Neuron (in vitro differentiated cells): ENCODE results near the gene SLC9A5.
A peak's percentile ranks its signal among the peaks of the same experiment; 100 is the strongest.

Source experiments
- H2AFZ ChIP-seq: one replicate; pipeline ENCODE4 v1.6.1; 2013; ENCODE audit warnings: low read depth, mild to moderate bottlenecking, inconsistent platforms, low read length, moderate library complexity
- H3K27me3 ChIP-seq: one replicate; pipeline ENCODE4 v1.6.1; 2013; ENCODE audit warnings: low read length; ENCODE audit not compliant: insufficient read depth
- H3K36me3 ChIP-seq: one replicate; pipeline ENCODE4 v1.6.1; 2013; ENCODE audit warnings: low read length; ENCODE audit not compliant: insufficient read depth
- H3K4me1 ChIP-seq: one replicate; pipeline ENCODE4 v1.6.1; 2013; ENCODE audit warnings: low read length; ENCODE audit not compliant: insufficient read depth
- H3K4me3 ChIP-seq: 2 replicates; pipeline ENCODE4 v1.5.1; 2013; ENCODE audit warnings: mild to moderate bottlenecking, low read length, moderate library complexity
- H3K9me3 ChIP-seq: one replicate; pipeline ENCODE4 v1.6.1; 2013; ENCODE audit warnings: low read length

Gene SLC9A5

DNA sequence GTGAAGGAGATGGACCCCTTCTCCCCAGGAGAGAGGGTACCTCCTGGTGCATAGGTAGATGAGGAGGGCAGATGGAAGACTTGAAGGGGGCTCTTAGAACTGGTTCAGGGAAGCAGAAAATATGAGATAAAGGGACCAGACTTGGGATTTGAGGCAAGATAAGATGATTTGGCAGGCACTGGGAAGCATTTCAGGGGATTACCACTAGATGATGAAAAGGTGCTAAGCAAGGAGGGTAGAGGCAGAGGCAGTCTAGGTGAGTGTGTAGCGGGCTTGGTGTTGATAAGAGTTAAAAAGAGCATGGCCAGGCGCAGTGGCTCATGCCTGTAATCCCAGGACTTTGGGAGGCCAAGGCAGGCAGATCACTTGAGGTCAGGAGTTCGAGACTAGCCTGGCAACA, 14.4 kb downstream of the SLC9A5 start:
- Histone ChIP-seq H2AFZ (no peak overlapping the region), H3K36me3 (no peaks in the 10 kb centered on the region), H3K4me3 (no peak overlapping the region), H3K9me3 (no peaks in the 10 kb centered on the region), H3K4me1 (no peaks in the 10 kb centered on the region), H3K27me3 (no peaks in the 10 kb centered on the region)

DNA sequence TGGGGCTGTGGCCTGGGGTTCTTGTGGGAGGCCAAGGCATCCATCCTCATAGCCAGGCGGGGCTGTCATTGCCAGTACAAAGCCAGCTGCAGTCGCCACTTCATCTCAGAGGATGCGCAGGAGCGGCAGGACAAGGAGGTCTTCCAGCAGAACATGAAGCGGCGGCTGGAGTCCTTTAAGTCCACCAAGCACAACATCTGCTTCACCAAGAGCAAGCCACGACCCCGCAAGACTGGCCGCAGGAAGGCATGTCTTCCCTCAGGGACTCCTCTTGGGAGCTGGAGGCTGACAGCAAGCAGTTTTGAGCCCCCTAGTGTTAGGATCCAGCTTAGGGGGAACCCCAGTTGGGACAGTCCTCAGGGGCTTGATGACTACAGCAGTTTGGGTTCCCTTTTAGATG, 15.5 kb downstream of the SLC9A5 start:
- no peaks in the 10 kb centered on the region for H3K4me1 ChIP-seq
- H3K36me3 ChIP-seq: no peaks in the 10 kb centered on the region
- no peaks in the 10 kb centered on the region for H3K9me3 ChIP-seq
- no peak overlapping the region for H3K4me3 ChIP-seq
- no peaks in the 10 kb centered on the region for H3K27me3 ChIP-seq
- no peak overlapping the region for H2AFZ ChIP-seq

DNA sequence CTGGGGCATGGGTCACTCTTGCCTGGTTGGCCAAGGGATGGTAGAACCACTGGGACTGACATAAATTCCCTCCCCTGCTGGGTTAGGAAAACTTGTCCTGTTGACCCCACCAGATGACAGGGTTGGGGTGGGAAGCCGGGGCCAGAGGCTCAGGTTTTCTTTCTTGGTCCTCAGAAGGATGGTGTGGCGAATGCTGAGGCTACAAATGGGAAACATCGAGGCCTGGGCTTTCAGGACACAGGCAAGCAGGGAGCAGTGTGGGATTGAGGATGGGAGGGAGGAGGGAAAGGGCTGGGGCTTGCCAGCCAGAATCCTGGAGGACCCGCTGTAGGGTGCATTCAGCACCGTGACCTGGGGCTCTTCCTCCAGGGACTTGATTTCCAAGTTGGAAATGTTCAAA, 16.1 kb downstream of the SLC9A5 start:
- no peaks in the 10 kb centered on the region for H3K4me1 ChIP-seq
- no peak overlapping the region for H2AFZ ChIP-seq
- H3K9me3 ChIP-seq: no peaks in the 10 kb centered on the region
- H3K36me3 ChIP-seq: no peaks in the 10 kb centered on the region
- H3K27me3 ChIP-seq: no peaks in the 10 kb centered on the region
- no peak overlapping the region for H3K4me3 ChIP-seq

DNA sequence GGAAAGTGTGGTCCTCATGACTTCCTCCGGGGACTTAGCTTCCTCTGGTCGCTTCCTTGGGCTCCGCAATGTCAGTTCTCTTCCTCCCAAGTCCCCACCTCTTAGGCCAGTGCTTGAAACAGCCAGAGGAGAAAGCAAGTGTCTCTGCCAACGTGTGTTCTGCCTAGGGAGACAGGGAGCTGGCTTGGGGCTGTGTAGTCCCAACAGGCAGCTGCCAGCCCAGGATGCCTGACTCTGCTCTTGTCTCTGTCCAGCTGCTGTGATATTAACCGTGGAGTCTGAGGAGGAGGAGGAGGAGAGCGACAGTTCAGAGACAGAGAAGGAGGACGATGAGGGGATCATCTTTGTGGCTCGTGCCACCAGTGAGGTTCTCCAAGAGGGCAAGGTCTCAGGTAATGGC, 17.1 kb downstream of the SLC9A5 start:
- Histone ChIP-seq H2AFZ (no peak overlapping the region), H3K4me1 (no peaks in the 10 kb centered on the region), H3K27me3 (no peaks in the 10 kb centered on the region), H3K36me3 (no peaks in the 10 kb centered on the region), H3K9me3 (no peaks in the 10 kb centered on the region), H3K4me3 (no peak overlapping the region)

GRCh38 chr16:67268136-67268579, 19.4 kb downstream of the SLC9A5 start:
- Histone ChIP-seq H3K27me3 (no peaks in the 10 kb centered on the region), H3K4me3 (no peak overlapping the region), H2AFZ (no peak overlapping the region), H3K9me3 (no peaks in the 10 kb centered on the region), H3K4me1 (no peaks in the 10 kb centered on the region), H3K36me3 (no peaks in the 10 kb centered on the region)

- Histone ChIP-seq H3K27me3 (no peaks in the 10 kb centered on the region), H3K36me3 (no peaks in the 10 kb centered on the region), H3K4me3 (no peak overlapping the region), H3K9me3 (no peaks in the 10 kb centered on the region), H2AFZ (no peak overlapping the region), H3K4me1 (no peaks in the 10 kb centered on the region)
Measured at GRCh38 chr16:67269766-67270165, 21.0 kb downstream of the SLC9A5 start.

GRCh38 chr16:67270931-67271338, 22.2 kb downstream of the SLC9A5 start:
- Histone ChIP-seq H3K36me3 (no peaks in the 10 kb centered on the region), H3K9me3 (no peaks in the 10 kb centered on the region), H2AFZ (no peak overlapping the region), H3K4me3 (no peak overlapping the region), H3K4me1 (no peaks in the 10 kb centered on the region), H3K27me3 (no peaks in the 10 kb centered on the region)

DNA sequence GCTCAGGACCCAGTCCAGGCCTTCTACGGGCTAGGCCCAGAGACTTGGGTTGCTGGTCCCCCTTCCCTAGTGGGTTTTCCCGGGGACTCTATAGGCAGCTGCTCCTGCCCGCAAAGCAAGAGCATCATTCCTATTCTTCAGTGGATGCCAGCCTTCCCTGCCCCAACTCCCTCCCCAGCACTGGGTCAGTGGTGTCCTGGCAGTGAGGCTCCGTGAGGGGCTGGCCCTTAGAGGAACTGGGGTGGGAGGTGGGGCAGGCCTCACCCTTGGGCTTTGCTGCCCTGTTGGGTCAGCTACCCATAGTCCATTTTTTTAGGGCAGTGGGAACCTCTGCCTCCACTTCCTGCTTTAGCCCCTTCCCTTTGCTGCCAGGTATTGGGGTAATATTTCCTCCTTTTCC, 22.7 kb downstream of the SLC9A5 start:
- Histone ChIP-seq H3K4me3 (no peak overlapping the region), H3K9me3 (no peaks in the 10 kb centered on the region), H3K27me3 (no peaks in the 10 kb centered on the region), H3K36me3 (no peaks in the 10 kb centered on the region), H2AFZ (no peak overlapping the region), H3K4me1 (no peaks in the 10 kb centered on the region)

DNA sequence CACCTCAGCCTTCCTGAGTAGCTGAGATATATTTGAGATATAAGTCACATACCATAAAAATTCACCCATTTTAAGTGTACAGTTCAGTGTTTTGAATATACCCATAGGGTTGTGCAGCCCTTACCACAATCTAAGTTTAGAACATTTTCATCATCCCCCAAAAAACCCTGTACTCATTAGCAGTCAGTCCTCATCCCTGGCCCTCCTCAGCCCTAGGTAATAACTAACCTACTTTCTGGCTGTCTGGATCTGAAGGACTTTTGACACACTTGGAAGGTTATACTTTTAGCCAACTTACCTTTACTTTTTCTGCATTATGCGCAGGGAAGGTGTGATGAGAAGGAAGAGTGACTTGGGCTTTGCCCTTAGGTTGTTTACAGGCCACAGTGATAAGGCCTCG, 26.5 kb downstream of the SLC9A5 start:
- H2AFZ ChIP-seq: no peak overlapping the region
- H3K27me3 ChIP-seq: peaks cover 31% of the 10 kb centered on the region
- H3K9me3 ChIP-seq: no peaks in the 10 kb centered on the region
- no peak overlapping the region for H3K4me3 ChIP-seq
- no peaks in the 10 kb centered on the region for H3K36me3 ChIP-seq
- no peaks in the 10 kb centered on the region for H3K4me1 ChIP-seq

GRCh38 chr16:67277294-67277998, 28.7 kb downstream of the SLC9A5 start:
- peaks cover 35% of the 10 kb centered on the region for H3K27me3 ChIP-seq
- no peaks in the 10 kb centered on the region for H3K9me3 ChIP-seq
- H3K36me3 ChIP-seq: no peaks in the 10 kb centered on the region
- H3K4me3 ChIP-seq: no peak overlapping the region
- no peak overlapping the region for H2AFZ ChIP-seq
- H3K4me1 ChIP-seq: no peaks in the 10 kb centered on the region

DNA sequence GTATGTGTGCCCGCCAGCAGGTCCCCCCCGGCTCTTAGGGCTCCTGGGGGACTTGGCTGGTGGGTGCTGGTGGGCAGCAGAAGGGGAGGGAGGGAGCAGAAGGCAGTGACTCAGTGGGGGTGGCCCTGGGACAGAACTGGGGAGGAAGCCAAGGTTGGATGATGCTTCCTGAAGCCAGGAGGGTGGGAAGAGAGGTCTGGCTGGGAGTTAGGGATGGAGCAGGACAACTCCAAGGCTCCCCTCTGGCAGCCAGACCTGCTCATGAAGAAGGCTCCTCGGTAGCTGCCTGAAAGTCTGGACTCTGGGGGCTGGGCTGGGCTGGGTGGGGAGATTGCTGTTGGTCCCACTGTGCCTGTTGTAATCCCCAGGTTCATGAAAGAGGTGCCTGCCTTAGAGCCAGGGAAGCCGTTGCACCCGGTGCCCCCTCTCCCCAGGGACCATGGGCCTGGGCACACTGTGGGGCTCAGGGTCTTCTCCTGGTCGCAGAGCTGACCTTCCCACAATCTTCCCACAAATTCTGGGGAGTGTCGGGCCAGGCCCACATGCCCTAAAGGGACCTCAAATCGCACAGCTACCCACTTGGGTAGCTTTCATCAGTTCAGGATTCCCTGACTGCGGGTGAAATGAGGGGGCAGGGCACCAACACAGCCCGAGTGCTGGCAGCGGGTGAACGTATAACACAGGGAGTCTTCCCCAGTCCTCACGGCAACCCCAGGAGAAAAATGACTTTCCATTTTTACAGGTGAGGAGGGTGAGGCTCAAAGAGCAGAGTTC, 29.4 kb downstream of the SLC9A5 start:
- no peaks in the 10 kb centered on the region for H3K9me3 ChIP-seq
- H2AFZ ChIP-seq: no peak overlapping the region
- H3K27me3 ChIP-seq: peaks cover 35% of the 10 kb centered on the region
- H3K4me3 ChIP-seq: no peak overlapping the region
- no peaks in the 10 kb centered on the region for H3K36me3 ChIP-seq
- H3K4me1 ChIP-seq: no peaks in the 10 kb centered on the region

DNA sequence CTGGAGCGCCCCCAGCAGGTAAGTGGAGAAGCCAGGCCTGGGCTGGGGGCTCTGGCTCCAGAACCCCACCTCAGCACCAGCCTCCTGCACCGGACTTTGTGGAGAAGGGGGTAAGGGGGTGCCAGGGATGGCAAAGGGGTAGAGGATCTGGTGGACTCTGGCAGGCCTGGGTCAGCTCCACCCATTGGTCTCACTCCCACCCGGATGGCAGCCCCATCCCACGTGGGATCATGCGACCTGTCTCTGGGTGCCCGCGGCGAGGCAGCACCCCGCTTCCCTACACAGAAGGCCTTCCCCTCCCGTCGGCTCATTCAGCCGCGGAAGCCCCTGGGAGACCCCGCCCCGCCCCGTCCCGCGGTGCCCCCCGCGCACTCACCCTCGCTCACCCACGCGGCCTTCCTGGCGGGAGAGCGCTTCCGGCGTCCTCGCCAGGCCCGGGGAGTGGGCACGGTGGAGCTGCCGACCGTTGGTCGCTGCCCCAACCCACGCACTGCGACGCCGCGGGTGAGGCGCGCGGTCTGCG, 30.1 kb downstream of the SLC9A5 start:
- H3K27me3 ChIP-seq: peaks cover 37% of the 10 kb centered on the region
- H3K9me3 ChIP-seq: no peaks in the 10 kb centered on the region
- H2AFZ ChIP-seq: peak overlapping the region; percentile 30
- no peaks in the 10 kb centered on the region for H3K4me1 ChIP-seq
- no peak overlapping the region for H3K4me3 ChIP-seq
- no peaks in the 10 kb centered on the region for H3K36me3 ChIP-seq

GRCh38 chr16:67279296-67280089, 30.7 kb downstream of the SLC9A5 start, which contains the start of gene PLEKHG4:
Gene PLEKHG4 (plus strand): TSS chr16:67279532. CDS start chr16:67280045, 513 bp downstream.
- no peaks in the 10 kb centered on the region for H3K36me3 ChIP-seq
- peak within 1 kb of the TSS; percentile 30 for H2AFZ ChIP-seq
- no peak within 1 kb of the TSS for H3K4me3 ChIP-seq
- H3K4me1 ChIP-seq: no peaks in the 10 kb centered on the region
- peaks cover 43% of the 10 kb centered on the region for H3K27me3 ChIP-seq
- H3K9me3 ChIP-seq: no peaks in the 10 kb centered on the region
